HepG2 (cell line): ENCODE measurements around the gene SIGLEC1. TPM values are rescaled to one million over a fixed set of nuclear protein-coding genes. Genes with fewer than 3 reads are reported as not detected.
A peak's percentile ranks its signal among the peaks of the same experiment; 100 is the strongest.

Experiments used
- ATAC-seq: fragments of 200-7000 bp; cut with Tn5 transposase; 3 replicates; pipeline ENCODE4 v1.9.1; 2020; ENCODE audit warnings: mild to moderate bottlenecking, moderate library complexity
- BruUV-seq: library from RNA; stranded (reverse); fragments of 400-500 nt; replicated peaks from 2 replicates; lab custom pipeline; 2021; lab: Mats Ljungman, UMichigan
- CTCF ChIA-PET: fragments of 300-600 bp; formaldehyde crosslinking; extraction: SDS; loops from one replicate; lab custom pipeline; 2021; ENCODE audit warnings: low total read pairs, inconsistent platforms, low intra/inter-chr PET ratio; lab: Yijun Ruan, JAX
- POLR2A ChIA-PET: fragments of 350-600 bp; sonication (Branson Sonifier 250); formaldehyde crosslinking; loops from one replicate; lab custom pipeline; 2020; ENCODE audit warnings: antibody characterized with exemption, inconsistent platforms; lab: Yijun Ruan, JAX
- DNase-seq: peaks from one replicate; pipeline ENCODE4 v3.0.0-alpha.2; 2015; ENCODE audit warnings: low spot score
- FAIRE-seq: peaks from 3 replicates; lab custom pipeline; 2011; peaks lifted over from hg19 to GRCh38; lab: Jason Lieb, UNC
- H2AFZ ChIP-seq: one replicate; pipeline ENCODE4 v1.6.1; 2011; ENCODE audit warnings: low read length, inconsistent platforms
- H3K27ac ChIP-seq: fragments of 300-600 bp; 3 replicates; pipeline ENCODE4 v1.8.0; 2011; ENCODE audit warnings: mixed run types, mild to moderate bottlenecking, mixed read lengths, low read length, inconsistent platforms; ENCODE audit not compliant: insufficient read depth; ENCODE audit errors: extremely low read length
- H3K27me3 ChIP-seq, 2 experiments: fragments of 200-600 bp in 1 of 2; 2 replicates in 1 of 2; 3 replicates in 1 of 2; pipeline versions ENCODE4 v1.6.0 to v1.8.0; 2011; ENCODE audit warnings: low read length in 2 of 2, mild to moderate bottlenecking in 2 of 2, moderate library complexity in 2 of 2, inconsistent platforms in 1 of 2; ENCODE audit not compliant: insufficient read depth in 2 of 2, control insufficient read depth in 1 of 2
- H3K36me3 ChIP-seq, 2 experiments: fragments of 200-600 bp in 1 of 2; replicated peaks in 1 of 2; 2 replicates in 1 of 2; 3 replicates in 1 of 2; pipeline versions ENCODE4 v1.5.1 to v1.8.0; 2011; ENCODE audit warnings: low read length in 2 of 2, inconsistent platforms in 1 of 2; ENCODE audit not compliant: insufficient read depth in 2 of 2, control insufficient read depth in 1 of 2
- H3K4me1 ChIP-seq: 2 replicates; pipeline ENCODE4 v1.5.1; 2012; ENCODE audit warnings: low read length, inconsistent platforms; ENCODE audit not compliant: insufficient read depth
- H3K4me2 ChIP-seq: 2 replicates; pipeline ENCODE4 v1.6.0; 2011; ENCODE audit warnings: low read depth, low read length, inconsistent platforms
- H3K4me3 ChIP-seq, 3 experiments: fragments of 200-600 bp in 1 of 3; sonication (generic), shearing (Covaris generic) in 1 of 3; replicated peaks in 1 of 3; 2 replicates each; pipeline ENCODE4 v1.5.1; 2011 to 2016; ENCODE audit warnings: low read length in 3 of 3, inconsistent platforms in 2 of 3, low read depth in 2 of 3, mild to moderate bottlenecking in 2 of 3, control low read depth in 1 of 3, mixed read lengths in 1 of 3; ENCODE audit not compliant: insufficient read depth in 1 of 3
- H3K79me2 ChIP-seq: one replicate; pipeline ENCODE4 v1.6.1; 2011; ENCODE audit warnings: low read length, inconsistent platforms; ENCODE audit not compliant: insufficient read depth
- H3K9ac ChIP-seq: 2 replicates; pipeline ENCODE4 v1.6.0; 2011; ENCODE audit warnings: mild to moderate bottlenecking, low read depth, low read length, inconsistent platforms; ENCODE audit not compliant: insufficient read depth
- H3K9me3 ChIP-seq: 2 replicates; pipeline ENCODE4 v1.5.1; 2012; ENCODE audit warnings: mild to moderate bottlenecking, low read length
- H4K20me1 ChIP-seq: 2 replicates; pipeline ENCODE4 v1.6.0; 2011; ENCODE audit warnings: inconsistent platforms, mild to moderate bottlenecking, low read length, moderate library complexity; ENCODE audit not compliant: insufficient read depth
- AGO1 ChIP-seq: fragments of 200-400 bp; formaldehyde crosslinking; IDR thresholded peaks from 2 replicates; pipeline ENCODE4 v1.6.1; 2017; ENCODE audit warnings: mild to moderate bottlenecking, low read depth, low read length, moderate library complexity; ENCODE audit not compliant: poor library complexity, severe bottlenecking
- FOXA1 ChIP-seq, 2 experiments: fragments of 450-650 bp in 1 of 2; sonication (generic) in 1 of 2; formaldehyde crosslinking in 1 of 2; IDR thresholded peaks; 2 replicates each; pipeline versions ENCODE4 v1.4.0 to v1.6.1; 2016 to 2020; ENCODE audit warnings: missing genetic modification reagents in 1 of 2
- MTF1 ChIP-seq: sonication (generic); formaldehyde crosslinking; IDR thresholded peaks from 2 replicates; pipeline ENCODE4 v1.5.0; 2020; ENCODE audit warnings: missing genetic modification reagents
- RBM39 ChIP-seq: fragments of 200-400 bp; formaldehyde crosslinking; IDR thresholded peaks from one replicate; pipeline ENCODE4 v1.6.1; 2018; ENCODE audit warnings: antibody characterized with exemption, mild to moderate bottlenecking, low read depth, low read length; ENCODE audit not compliant: poor library complexity, severe bottlenecking
- SAP130 ChIP-seq: IDR thresholded peaks from 2 replicates; pipeline ENCODE4 v1.6.1; 2016; ENCODE audit warnings: low read depth
- ZNF563 ChIP-seq: sonication (generic); formaldehyde crosslinking; IDR thresholded peaks from 2 replicates; pipeline ENCODE4 v1.8.0; 2022; ENCODE audit warnings: mild to moderate bottlenecking, moderate library complexity, missing genetic modification reagents
- ZNF616 ChIP-seq: sonication (generic); formaldehyde crosslinking; IDR thresholded peaks from 2 replicates; pipeline ENCODE4 v1.5.0; 2020; ENCODE audit warnings: low read depth, mild to moderate bottlenecking, missing genetic modification reagents
- ZNF788 ChIP-seq: sonication (generic); formaldehyde crosslinking; IDR thresholded peaks from 2 replicates; pipeline ENCODE4 v1.5.0; 2020; ENCODE audit warnings: mild to moderate bottlenecking, missing genetic modification reagents, borderline replicate concordance
- WGBS: methylation state at CpG from one replicate; pipeline ENCODE4 v1.1.6; 2017; ENCODE audit warnings: low lambda C conversion rate; 5-methylcytosine and 5-hydroxymethylcytosine counted together
- in situ Hi-C: cut with HindIII; loops from 2 replicates; pipeline ENCODE4 v1.10.0; 2017; ENCODE audit warnings: low pct_unique_long_range_greater_than_20kb; ENCODE audit not compliant: extremely low pct_ligation_motif_present
- intact Hi-C: fragments of 100-400 bp; cut with micrococcal nuclease; formaldehyde crosslinking; loops from one replicate; pipeline ENCODE4 v1.10.0; 2022; ENCODE audit not compliant: unreplicated experiment
- polyA plus RNA-seq, 8 experiments: library from polyadenylated mRNA; depleted of rRNA in 3 of 8; stranded (reverse) in 7 of 8; unstranded in 1 of 8; fragments of >200 nt; fragmentation: Illumina TruSeq in 4 of 8; extraction: Trizol in 4 of 8; gene quantifications; 2 replicates each; pipeline versions ENCODE4 v1.2.1 to v1.2.3, GENCODE V29; 2011 to 2016; ENCODE audit warnings: low read depth in 4 of 8, missing spikeins in 1 of 8, mixed read lengths in 1 of 8; ENCODE audit not compliant: insufficient read depth in 1 of 8
- total RNA-seq, 5 experiments: library from RNA; depleted of rRNA; stranded (reverse); fragments of >200 nt; fragmentation: Illumina TruSeq; extraction: Trizol; gene quantifications; 2 replicates each; pipeline ENCODE4 v1.2.3, GENCODE V29; 2016; ENCODE audit warnings: low read depth in 1 of 5
- TF ChIP-seq, protein P1 (sequence below): IDR thresholded peaks from 2 replicates; pipeline ENCODE4 v1.6.1; 2012; ENCODE audit warnings: inconsistent platforms
- TF ChIP-seq, protein P2 (sequence below): sonication (generic); formaldehyde crosslinking; IDR thresholded peaks from 2 replicates; pipeline ENCODE4 v1.8.0; 2023; ENCODE audit warnings: mild to moderate bottlenecking, missing genetic modification reagents
- TF ChIP-seq, protein P3 (sequence below): sonication (generic); formaldehyde crosslinking; IDR thresholded peaks from 2 replicates; pipeline ENCODE4 v1.5.0; 2020; ENCODE audit warnings: mild to moderate bottlenecking, missing genetic modification reagents, borderline replicate concordance
- TF ChIP-seq, protein P4 (sequence below): sonication (generic); formaldehyde crosslinking; IDR thresholded peaks from 2 replicates; pipeline ENCODE4 v1.4.0; 2020; ENCODE audit warnings: missing genetic modification reagents, borderline replicate concordance
- TF ChIP-seq, protein P5 (sequence below): sonication (generic); formaldehyde crosslinking; IDR thresholded peaks from 2 replicates; pipeline ENCODE4 v1.5.0; 2020; ENCODE audit warnings: missing genetic modification reagents, mild to moderate bottlenecking, borderline replicate concordance

Gene SIGLEC1
- total and polyA plus RNA-seq, 2 of the 13 experiments (the other 11 are each of a cell fraction or from before 2014, with no cell fraction given): 0.01 TPM; not detected in 1

DNA sequence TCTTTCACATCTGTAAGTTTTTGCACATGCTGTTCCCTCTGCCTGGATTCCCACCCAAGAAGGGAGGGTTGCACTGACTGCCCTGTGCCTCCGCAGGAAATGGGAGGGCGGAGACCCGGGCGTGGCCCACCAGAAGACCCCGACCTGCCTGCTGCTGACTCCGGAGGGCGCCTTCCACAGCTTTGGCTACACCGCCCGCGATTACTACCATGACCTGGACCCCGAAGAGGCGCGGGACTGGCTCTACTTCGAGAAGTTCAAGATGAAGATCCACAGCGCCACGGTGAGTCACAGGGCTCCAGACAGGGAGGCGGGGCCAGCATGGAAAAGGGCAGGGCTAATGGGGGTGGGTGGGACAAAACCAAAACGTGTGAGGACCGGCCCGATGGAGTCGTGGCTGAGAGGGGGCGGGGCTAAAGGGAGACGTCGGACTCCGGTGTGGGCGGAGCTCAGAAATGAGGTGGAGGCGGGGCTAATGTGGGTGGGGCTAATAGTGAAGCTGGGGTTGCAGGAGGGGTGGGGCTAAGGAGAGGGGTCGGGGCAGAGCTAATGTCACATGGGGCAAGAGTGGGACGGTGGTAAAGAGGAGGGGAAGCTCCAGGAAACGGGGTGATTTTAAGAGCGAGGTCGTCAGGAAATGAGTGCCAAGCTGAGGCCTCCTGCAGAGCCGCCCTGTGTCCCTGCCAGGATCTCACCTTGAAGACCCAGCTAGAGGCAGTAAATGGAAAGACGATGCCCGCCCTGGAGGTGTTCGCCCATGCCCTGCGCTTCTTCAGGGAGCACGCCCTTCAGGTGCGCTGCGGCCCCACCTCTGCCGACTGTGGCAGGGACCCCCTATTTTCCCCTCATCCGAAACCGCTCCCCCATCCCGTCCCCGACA, 32.6 kb upstream of the SIGLEC1 start:
- WGBS: 27% methylated on average over 45 of the region's 45 CpGs
- Histone ChIP-seq H3K4me1 (peaks cover 61% of the 10 kb centered on the region), H3K36me3 (no peaks in the 10 kb centered on the region), H3K4me2 (peak overlapping the region; percentile 69), H3K4me3 (peak overlapping the region; percentile 29 to 64 (median 32)), H3K9me3 (no peaks in the 10 kb centered on the region), H4K20me1 (no peaks in the 10 kb centered on the region), H3K79me2 (no peaks in the 10 kb centered on the region), H3K9ac (no peak overlapping the region), H3K27me3 (peaks cover 10 to 47% of the 10 kb centered on the region in 2 experiments; a peak in 4 of 5 replicates), H3K27ac (no peak overlapping the region), H2AFZ (no peak overlapping the region)
- BruUV-seq: no TSS peak
- POLR2A ChIA-PET: interaction anchor here (0.6 to 2.3 kb wide), 10 partner anchors 9 to 86 kb away, joined by 3 to 10 read pairs (median 4); partner anchors contain the start of genes ADISSP, AP5S1 and SPEF1
- ATAC-seq (peak; percentile 16), DNase-seq (peak; percentile 74), FAIRE-seq (no peak)
- CTCF ChIA-PET: no interaction called here
- in situ Hi-C loops (no loop called here), intact Hi-C loops (no loop called here)
- TF ChIP-seq ZNF616 (CRISPR knock-in tag) (no peak), MTF1 (no peak), RBM39 (no peak), AGO1 (peak; percentile 76), SAP130 (peak; percentile 44), FOXA1 (IDR thresholded peaks at IDR 0.05) (no peak), FOXA1 (CRISPR knock-in tag; IDR thresholded peaks at IDR 0.05) (no peak), ZNF788 (CRISPR knock-in tag) (0 out of 2 replicates have a peak, but pooled peaks have one; percentile 20), ZNF563 (CRISPR knock-in tag) (peak; percentile 23; the same call in 1 of the 2 replicates)
- TF ChIP-seq, protein P1, sequence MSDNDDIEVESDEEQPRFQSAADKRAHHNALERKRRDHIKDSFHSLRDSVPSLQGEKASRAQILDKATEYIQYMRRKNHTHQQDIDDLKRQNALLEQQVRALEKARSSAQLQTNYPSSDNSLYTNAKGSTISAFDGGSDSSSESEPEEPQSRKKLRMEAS: peak; percentile 43; the same call in 1 of the 2 replicates
- TF ChIP-seq, protein P2, sequence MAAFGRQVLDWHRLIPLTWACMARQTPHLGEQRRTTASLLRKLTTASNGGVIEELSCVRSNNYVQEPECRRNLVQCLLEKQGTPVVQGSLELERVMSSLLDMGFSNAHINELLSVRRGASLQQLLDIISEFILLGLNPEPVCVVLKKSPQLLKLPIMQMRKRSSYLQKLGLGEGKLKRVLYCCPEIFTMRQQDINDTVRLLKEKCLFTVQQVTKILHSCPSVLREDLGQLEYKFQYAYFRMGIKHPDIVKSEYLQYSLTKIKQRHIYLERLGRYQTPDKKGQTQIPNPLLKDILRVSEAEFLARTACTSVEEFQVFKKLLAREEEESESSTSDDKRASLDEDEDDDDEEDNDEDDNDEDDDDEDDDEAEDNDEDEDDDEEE (CRISPR knock-in tag): no peak
- TF ChIP-seq, protein P3, sequence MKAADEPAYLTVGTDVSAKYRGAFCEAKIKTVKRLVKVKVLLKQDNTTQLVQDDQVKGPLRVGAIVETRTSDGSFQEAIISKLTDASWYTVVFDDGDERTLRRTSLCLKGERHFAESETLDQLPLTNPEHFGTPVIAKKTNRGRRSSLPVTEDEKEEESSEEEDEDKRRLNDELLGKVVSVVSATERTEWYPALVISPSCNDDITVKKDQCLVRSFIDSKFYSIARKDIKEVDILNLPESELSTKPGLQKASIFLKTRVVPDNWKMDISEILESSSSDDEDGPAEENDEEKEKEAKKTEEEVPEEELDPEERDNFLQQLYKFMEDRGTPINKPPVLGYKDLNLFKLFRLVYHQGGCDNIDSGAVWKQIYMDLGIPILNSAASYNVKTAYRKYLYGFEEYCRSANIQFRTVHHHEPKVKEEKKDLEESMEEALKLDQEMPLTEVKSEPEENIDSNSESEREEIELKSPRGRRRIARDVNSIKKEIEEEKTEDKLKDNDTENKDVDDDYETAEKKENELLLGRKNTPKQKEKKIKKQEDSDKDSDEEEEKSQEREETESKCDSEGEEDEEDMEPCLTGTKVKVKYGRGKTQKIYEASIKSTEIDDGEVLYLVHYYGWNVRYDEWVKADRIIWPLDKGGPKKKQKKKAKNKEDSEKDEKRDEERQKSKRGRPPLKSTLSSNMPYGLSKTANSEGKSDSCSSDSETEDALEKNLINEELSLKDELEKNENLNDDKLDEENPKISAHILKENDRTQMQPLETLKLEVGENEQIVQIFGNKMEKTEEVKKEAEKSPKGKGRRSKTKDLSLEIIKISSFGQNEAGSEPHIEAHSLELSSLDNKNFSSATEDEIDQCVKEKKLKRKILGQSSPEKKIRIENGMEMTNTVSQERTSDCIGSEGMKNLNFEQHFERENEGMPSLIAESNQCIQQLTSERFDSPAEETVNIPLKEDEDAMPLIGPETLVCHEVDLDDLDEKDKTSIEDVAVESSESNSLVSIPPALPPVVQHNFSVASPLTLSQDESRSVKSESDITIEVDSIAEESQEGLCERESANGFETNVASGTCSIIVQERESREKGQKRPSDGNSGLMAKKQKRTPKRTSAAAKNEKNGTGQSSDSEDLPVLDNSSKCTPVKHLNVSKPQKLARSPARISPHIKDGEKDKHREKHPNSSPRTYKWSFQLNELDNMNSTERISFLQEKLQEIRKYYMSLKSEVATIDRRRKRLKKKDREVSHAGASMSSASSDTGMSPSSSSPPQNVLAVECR: no peak; the same call in 1 of the 2 replicates
- TF ChIP-seq, protein P4, sequence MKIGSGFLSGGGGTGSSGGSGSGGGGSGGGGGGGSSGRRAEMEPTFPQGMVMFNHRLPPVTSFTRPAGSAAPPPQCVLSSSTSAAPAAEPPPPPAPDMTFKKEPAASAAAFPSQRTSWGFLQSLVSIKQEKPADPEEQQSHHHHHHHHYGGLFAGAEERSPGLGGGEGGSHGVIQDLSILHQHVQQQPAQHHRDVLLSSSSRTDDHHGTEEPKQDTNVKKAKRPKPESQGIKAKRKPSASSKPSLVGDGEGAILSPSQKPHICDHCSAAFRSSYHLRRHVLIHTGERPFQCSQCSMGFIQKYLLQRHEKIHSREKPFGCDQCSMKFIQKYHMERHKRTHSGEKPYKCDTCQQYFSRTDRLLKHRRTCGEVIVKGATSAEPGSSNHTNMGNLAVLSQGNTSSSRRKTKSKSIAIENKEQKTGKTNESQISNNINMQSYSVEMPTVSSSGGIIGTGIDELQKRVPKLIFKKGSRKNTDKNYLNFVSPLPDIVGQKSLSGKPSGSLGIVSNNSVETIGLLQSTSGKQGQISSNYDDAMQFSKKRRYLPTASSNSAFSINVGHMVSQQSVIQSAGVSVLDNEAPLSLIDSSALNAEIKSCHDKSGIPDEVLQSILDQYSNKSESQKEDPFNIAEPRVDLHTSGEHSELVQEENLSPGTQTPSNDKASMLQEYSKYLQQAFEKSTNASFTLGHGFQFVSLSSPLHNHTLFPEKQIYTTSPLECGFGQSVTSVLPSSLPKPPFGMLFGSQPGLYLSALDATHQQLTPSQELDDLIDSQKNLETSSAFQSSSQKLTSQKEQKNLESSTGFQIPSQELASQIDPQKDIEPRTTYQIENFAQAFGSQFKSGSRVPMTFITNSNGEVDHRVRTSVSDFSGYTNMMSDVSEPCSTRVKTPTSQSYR (CRISPR knock-in tag): no peak
- TF ChIP-seq, protein P5, sequence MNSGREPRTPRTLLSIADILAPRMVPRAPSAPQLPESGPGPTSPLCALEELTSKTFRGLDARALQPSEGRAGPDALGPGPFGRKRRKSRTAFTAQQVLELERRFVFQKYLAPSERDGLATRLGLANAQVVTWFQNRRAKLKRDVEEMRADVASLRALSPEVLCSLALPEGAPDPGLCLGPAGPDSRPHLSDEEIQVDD (CRISPR knock-in tag): no peak
